Measurements from ENCODE around the gene WNT6. TPM values are rescaled to one million over a fixed set of nuclear protein-coding genes. Genes with fewer than 3 reads are reported as not detected.
A peak's percentile ranks its signal among the peaks of the same experiment; 100 is the strongest.

WNT6 gene
- total RNA-seq, 1 experiment from 2014 or later = not detected

- DNase-seq (ENCODE audit: low read depth) = no peak
Measured at GRCh38 chr2:218856896-218857243, 2.7 kb upstream of the WNT6 start.

- DNase-seq (ENCODE audit: low read depth) = no peak
Measured at GRCh38 chr2:218857371-218858137, 2.1 kb upstream of the WNT6 start.

- DNase-seq (ENCODE audit: low read depth) = no peak
Measured at GRCh38 chr2:218858138-218858445, 1.5 kb upstream of the WNT6 start.

GRCh38 chr2:218858671-218859555 is 692 bp upstream of the WNT6 start:
- no peak for DNase-seq (ENCODE audit: low read depth)

GRCh38 chr2:218859988-218860831 is 605 bp downstream of the WNT6 start:
- DNase-seq (ENCODE audit: low read depth) = no peak

DNA sequence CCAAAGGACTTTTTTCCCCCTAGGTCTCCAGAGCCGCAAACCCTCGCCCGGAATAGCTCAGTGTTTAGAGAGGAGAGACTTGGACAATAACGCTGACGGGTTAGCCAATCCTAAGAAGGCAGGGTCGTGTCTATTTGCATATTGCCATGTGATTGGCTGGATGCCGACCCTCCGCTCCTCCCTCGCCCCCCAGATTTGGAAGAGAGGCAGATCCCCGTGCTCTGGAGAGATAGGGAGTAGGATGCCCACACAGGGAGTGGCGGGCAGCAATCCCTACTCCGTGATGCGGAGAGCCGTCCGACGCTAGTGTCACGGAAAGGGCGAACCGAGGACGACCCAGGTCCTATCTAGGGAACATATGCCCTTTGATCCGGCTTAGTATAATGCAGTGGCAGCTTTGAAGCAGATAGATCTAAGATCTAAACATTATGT is 1.4 kb downstream of the WNT6 start:
- DNase-seq (ENCODE audit: low read depth) = no peak

GRCh38 chr2:218861645-218862318 is 2.2 kb downstream of the WNT6 start:
- DNase-seq (ENCODE audit: low read depth) = no peak

- no peak for DNase-seq (ENCODE audit: low read depth)
Measured at GRCh38 chr2:218863021-218863520, 3.5 kb downstream of the WNT6 start.

GRCh38 chr2:218865396-218865795 is 5.8 kb downstream of the WNT6 start:
- no peak for DNase-seq (ENCODE audit: low read depth)

DNA sequence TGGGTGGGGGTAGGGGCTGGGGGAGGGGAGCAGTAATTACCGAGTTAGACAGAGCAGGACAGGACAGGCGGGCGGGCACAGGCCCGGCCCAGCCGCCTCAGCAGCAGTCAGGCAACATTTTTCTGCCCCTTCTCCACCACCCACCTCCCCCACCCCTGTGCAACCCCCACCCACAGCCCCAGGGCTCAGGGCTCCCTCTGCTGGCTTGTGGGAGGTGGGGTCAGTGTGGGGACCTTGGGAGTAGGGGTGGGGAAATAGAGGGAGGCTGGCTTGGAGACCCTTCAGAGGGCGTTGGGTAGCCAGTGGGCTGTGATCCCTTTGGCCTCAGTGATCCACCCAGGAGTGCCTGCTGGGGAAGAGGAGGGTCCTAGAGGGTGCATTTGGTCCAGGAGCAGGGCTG is 6.4 kb downstream of the WNT6 start:
- DNase-seq (ENCODE audit: low read depth) = no peak

- no peak for DNase-seq (ENCODE audit: low read depth)
Measured at GRCh38 chr2:218867900-218868299, 8.3 kb downstream of the WNT6 start.

DNA sequence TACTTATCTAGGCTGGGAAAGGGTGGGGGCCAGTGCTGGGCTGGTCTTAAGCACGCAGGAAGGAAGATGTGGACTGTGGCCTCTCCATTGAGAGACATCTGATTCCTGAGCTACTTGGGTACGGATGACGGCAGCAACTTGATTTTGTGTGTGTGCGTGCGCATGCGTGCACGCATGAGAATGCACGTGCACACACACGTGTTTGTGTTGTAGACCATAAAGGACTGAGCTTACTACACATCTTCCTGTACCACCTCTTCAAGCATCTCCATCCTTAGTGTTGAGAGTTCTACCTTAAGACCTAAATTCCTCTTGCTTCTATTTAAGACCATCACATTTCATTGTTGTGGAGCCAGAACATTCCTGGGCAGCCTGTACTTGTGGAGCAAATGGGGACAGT is 9.5 kb downstream of the WNT6 start:
- no peak for DNase-seq (ENCODE audit: low read depth)

GRCh38 chr2:218870984-218871344 is 11.4 kb downstream of the WNT6 start:
- no peak for DNase-seq (ENCODE audit: low read depth)

DNA sequence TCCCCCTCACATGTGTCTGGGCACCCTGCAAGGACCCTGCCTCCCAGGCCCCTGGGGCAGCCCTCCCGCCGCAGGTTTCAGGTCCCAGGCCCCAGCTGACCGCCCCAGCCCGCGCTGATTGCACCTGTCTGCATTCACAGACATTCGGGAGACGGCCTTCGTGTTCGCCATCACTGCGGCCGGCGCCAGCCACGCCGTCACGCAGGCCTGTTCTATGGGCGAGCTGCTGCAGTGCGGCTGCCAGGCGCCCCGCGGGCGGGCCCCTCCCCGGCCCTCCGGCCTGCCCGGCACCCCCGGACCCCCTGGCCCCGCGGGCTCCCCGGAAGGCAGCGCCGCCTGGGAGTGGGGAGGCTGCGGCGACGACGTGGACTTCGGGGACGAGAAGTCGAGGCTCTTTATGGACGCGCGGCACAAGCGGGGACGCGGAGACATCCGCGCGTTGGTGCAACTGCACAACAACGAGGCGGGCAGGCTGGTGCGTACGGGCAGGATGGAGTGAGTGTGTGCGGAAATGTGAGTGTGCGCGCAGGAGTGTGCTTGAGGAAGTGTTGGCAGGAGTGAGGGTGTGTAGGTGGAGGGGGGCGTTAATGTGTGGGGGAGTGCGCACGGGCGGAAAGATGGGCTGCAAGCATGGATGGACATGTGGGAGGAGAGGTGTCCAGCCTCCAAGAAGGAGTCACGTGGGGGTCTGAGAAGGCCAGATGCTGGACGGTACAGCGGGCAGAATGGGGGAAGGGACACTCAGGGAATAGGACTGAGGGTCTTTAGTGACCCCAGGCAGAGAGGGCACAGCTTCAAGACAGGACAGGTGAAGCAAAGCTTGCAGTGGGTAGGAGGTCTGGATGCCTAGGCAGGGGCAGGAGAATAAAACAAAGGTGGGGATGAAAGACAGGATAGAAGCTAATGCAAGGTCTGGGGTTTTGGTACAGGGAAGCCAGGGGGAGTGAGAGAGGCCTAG is 12.0 kb downstream of the WNT6 start:
- DNase-seq (ENCODE audit: low read depth) = no peak

DNA sequence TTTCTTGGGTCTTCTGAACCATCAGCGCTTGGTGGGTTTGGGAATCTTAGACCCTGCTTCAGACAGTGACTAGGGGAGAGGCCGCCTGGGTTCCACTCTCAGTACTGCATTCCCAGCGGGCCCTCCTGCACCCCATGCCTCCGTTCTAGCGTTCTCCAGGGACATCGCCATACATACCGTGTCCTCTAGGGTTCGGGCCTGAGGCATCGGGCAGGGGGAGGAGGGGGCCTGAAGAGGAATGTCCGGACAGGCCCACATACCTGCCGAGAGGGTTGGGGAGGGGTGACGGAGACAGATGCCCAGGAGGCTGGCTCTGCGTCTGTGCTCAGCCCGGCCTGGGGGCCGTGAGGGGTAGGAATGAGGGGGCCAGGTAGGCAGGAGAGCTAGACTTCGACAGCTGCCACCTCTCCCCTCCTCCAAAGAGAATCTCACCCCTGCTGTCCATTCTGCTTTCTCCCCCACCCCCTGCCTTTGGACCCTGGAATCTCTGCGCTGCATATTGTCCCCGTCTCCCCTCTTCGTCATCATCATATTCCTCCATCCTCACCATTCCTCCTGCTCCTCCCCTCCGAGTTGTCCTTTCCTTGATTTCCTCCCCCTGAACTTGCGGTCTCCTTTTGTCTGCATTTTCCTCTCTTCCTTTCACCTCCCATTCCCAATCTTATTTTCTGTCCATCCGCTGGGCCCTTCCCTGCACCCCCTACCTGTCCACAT is 13.2 kb downstream of the WNT6 start:
- no peak for DNase-seq (ENCODE audit: low read depth)

GRCh38 chr2:218873359-218874194 is 14.0 kb downstream of the WNT6 start:
- no peak for DNase-seq (ENCODE audit: low read depth)

DNA sequence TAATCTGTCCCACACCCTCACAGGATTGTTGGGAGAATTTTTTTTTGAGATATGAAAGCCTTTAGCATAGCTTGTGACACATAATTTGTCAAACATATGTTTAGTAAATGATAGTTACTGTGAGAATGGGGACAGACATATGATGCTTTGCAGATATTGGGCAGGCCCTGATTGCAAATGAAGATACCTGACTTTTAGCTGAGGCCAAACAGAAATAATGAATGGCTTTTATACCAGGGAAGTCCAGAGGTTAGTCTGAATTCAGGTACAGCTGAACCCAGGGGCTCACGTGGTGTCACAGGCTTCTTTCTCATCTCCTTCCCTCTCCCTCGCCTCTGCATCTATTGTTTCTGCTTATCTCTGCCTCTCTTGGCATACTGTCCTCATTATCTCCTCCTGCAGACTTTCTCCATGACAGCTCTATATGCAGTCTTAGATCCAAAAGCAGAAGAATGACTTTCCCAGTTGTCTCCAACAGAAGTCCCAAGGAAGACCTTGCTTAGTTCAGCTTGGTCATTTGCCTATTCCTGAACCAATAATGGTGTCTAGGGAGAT is 16.2 kb downstream of the WNT6 start:
- DNase-seq (ENCODE audit: low read depth) = no peak

- DNase-seq (ENCODE audit: low read depth) = peak; percentile 64
Measured at GRCh38 chr2:218876562-218877219, 17.1 kb downstream of the WNT6 start.

Measured in HT1080 (cell line).